DOHH2 (cell line): ENCODE measurements around the gene ST7.

Experiments used
- H3F3A ChIP-seq: fragments of 200-600 bp; sonication (generic), shearing (Covaris generic); 2 replicates; pipeline ENCODE4 v1.6.0; 2016; ENCODE audit warnings: antibody characterized with exemption, mild to moderate bottlenecking; ENCODE audit not compliant: control insufficient read depth, insufficient read depth
- H3K27ac ChIP-seq: fragments of 200-600 bp; sonication (generic); 2 replicates; pipeline ENCODE4 v1.5.1; 2014; ENCODE audit warnings: low read depth, mild to moderate bottlenecking, low read length, moderate library complexity
- H3K27me3 ChIP-seq: fragments of 200-600 bp; sonication (generic); 2 replicates; pipeline ENCODE4 v1.6.1; 2014; ENCODE audit warnings: mild to moderate bottlenecking, low read length, mixed read lengths; ENCODE audit not compliant: control insufficient read depth
- H3K36me3 ChIP-seq: fragments of 200-600 bp; sonication (generic); 2 replicates; pipeline ENCODE4 v1.6.1; 2014; ENCODE audit warnings: mild to moderate bottlenecking, low read length, moderate library complexity, mixed read lengths; ENCODE audit not compliant: control insufficient read depth
- H3K4me1 ChIP-seq: fragments of 200-600 bp; sonication (generic); 2 replicates; pipeline ENCODE4 v1.6.1; 2014; ENCODE audit warnings: mild to moderate bottlenecking, low read length, mixed read lengths; ENCODE audit not compliant: control insufficient read depth
- H3K4me2 ChIP-seq: fragments of 200-600 bp; sonication (generic); 2 replicates; pipeline ENCODE4 v1.6.0; 2014; ENCODE audit warnings: mild to moderate bottlenecking, low read length, moderate library complexity
- H3K4me3 ChIP-seq: fragments of 200-600 bp; sonication (generic); 2 replicates; pipeline ENCODE4 v1.5.1; 2014; ENCODE audit warnings: mild to moderate bottlenecking, low read length, mixed read lengths
- H3K79me2 ChIP-seq: fragments of 200-600 bp; sonication (generic); 2 replicates; pipeline ENCODE4 v1.6.1; 2014; ENCODE audit warnings: mild to moderate bottlenecking, low read length, mixed read lengths; ENCODE audit not compliant: control insufficient read depth
- H3K9me2 ChIP-seq: fragments of 200-600 bp; sonication (generic); replicated peaks from 2 replicates; pipeline ENCODE4 v1.6.1; 2014; ENCODE audit warnings: mild to moderate bottlenecking, low read length, mixed read lengths; ENCODE audit not compliant: control insufficient read depth
- H3K9me3 ChIP-seq: fragments of 200-600 bp; sonication (generic); 2 replicates; pipeline ENCODE4 v1.6.1; 2014; ENCODE audit warnings: antibody characterized with exemption, low read length, mixed read lengths; ENCODE audit not compliant: control insufficient read depth, insufficient read depth
- H4K20me1 ChIP-seq: fragments of 200-600 bp; sonication (generic); 2 replicates; pipeline ENCODE4 v1.6.0; 2014; ENCODE audit warnings: low read depth, mild to moderate bottlenecking, antibody characterized with exemption, low read length, moderate library complexity; ENCODE audit not compliant: control insufficient read depth, insufficient read depth
- CTCF ChIP-seq: fragments of 200-600 bp; sonication (generic); IDR thresholded peaks from one replicate; pipeline ENCODE4 v1.5.1; 2014; ENCODE audit warnings: antibody characterized with exemption, mild to moderate bottlenecking, low read depth, low read length; ENCODE audit not compliant: poor library complexity, severe bottlenecking
- EZH2phosphoT487 ChIP-seq: fragments of 200-600 bp; sonication (generic); IDR thresholded peaks from 2 replicates; pipeline ENCODE4 v1.6.1; 2017; ENCODE audit warnings: borderline replicate concordance, mild to moderate bottlenecking, antibody characterized with exemption, low read length, moderate library complexity, mixed read lengths

The ST7 gene

GRCh38 chr7:117074378-117074777 is 121.1 kb downstream of the ST7 start:
- H3K9me2 ChIP-seq = no peaks in the 10 kb centered on the region
- peaks cover 9% of the 10 kb centered on the region; the same call in 1 of the 2 replicates for H3K9me3 ChIP-seq
- H4K20me1 ChIP-seq = no peaks in the 10 kb centered on the region
- no peak overlapping the region for H3K4me2 ChIP-seq
- H3K4me3 ChIP-seq = no peak overlapping the region
- H3K79me2 ChIP-seq = no peaks in the 10 kb centered on the region
- no peaks in the 10 kb centered on the region for H3K4me1 ChIP-seq
- no peaks in the 10 kb centered on the region for H3K27me3 ChIP-seq
- TF ChIP-seq CTCF = no peak
- no peak for TF ChIP-seq EZH2phosphoT487
- H3K27ac ChIP-seq = no peak overlapping the region
- no peaks in the 10 kb centered on the region for H3K36me3 ChIP-seq
- no peaks in the 10 kb centered on the region for H3F3A ChIP-seq

- no peaks in the 10 kb centered on the region for H3K27me3 ChIP-seq
- no peak overlapping the region for H3K4me2 ChIP-seq
- H3F3A ChIP-seq = no peaks in the 10 kb centered on the region
- peaks cover 9% of the 10 kb centered on the region; the same call in 1 of the 2 replicates for H3K9me3 ChIP-seq
- H3K36me3 ChIP-seq = no peaks in the 10 kb centered on the region
- H3K4me1 ChIP-seq = no peaks in the 10 kb centered on the region
- H3K27ac ChIP-seq = no peak overlapping the region
- no peaks in the 10 kb centered on the region for H4K20me1 ChIP-seq
- TF ChIP-seq EZH2phosphoT487 (no peak), CTCF (no peak)
- no peaks in the 10 kb centered on the region for H3K79me2 ChIP-seq
- no peaks in the 10 kb centered on the region for H3K9me2 ChIP-seq
- no peak overlapping the region for H3K4me3 ChIP-seq
These were observed 122.6 kb downstream of the ST7 start for GRCh38 chr7:117075934-117076333.

GRCh38 chr7:117076426-117076943 is 123.2 kb downstream of the ST7 start:
- TF ChIP-seq CTCF = no peak
- TF ChIP-seq EZH2phosphoT487 = no peak
- H3K27me3 ChIP-seq = no peaks in the 10 kb centered on the region

More at GRCh38 chr7:117076426-117076943, 123.2 kb downstream of the ST7 start:
- Histone ChIP-seq H4K20me1 (no peaks in the 10 kb centered on the region), H3K27ac (no peak overlapping the region), H3K79me2 (no peaks in the 10 kb centered on the region), H3K4me3 (no peak overlapping the region), H3K9me2 (no peaks in the 10 kb centered on the region), H3K4me2 (no peak overlapping the region), H3K9me3 (peaks cover 9% of the 10 kb centered on the region; the same call in 1 of the 2 replicates), H3K4me1 (no peaks in the 10 kb centered on the region), H3K36me3 (no peaks in the 10 kb centered on the region), H3F3A (no peaks in the 10 kb centered on the region)
